CD4-positive, alpha-beta T cell treated with Interleukin-10 for 1 hour (primary cell): ENCODE measurements around the gene KCNG2.
"Not testable (repeated sequence)": the region's sequence is repeated elsewhere in the genome, so short reads cannot be mapped to it uniquely, and the experiment has no call there.

ENCODE experiments used
- DNase-seq: peaks from one replicate; pipeline ENCODE4 v3.0.0-alpha.2; 2020

Gene KCNG2

GRCh38 chr18:79856119-79857007, 58.6 kb downstream of the KCNG2 start:
- DNase-seq: no peak

DNA sequence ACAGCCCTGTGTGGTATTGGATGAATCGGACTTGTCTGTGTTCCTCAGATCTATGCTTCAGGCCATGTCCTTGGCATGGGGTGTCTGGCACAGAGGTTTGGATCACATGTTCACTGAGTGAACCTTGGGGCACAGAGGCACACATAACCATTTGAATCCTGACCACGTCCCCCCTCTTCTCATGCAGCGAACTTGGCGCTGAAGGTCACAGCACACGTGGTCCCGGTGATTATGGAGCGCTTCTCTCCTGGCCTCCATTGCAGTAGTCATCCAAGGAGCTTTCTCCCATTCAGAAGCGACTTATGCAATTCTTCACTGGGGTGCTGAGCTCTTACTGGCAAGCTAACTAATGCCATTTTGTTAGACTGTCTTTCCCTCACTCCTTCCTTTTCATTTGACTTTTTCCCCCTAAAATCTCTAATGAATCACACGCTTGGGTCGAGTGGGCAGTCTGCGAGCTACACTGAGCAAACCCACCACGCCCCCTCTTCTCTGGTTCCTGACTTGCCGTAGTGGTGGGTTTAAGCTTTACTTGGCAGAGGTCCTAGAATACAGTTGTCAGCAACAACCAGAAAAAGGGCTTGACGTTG, 59.4 kb downstream of the KCNG2 start:
- DNase-seq: no peak

DNA sequence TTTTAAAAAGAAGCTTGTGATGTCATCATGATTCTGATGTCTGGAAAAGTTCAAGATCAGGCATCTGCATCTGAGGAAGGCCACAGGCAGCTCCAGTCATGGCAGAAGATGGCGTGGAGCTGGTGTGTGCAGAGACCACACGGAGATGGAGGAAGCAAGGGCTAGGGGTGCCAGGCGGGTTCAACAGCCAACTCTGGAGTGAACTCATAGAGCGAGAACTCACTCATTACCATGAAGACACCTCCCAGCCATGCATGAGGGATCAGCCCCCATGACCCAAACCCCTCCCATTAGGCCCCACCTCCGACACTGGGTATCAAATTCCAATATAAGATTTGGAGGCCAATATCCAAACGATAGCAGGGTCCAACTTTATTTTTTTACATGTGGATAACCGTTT, 61.6 kb downstream of the KCNG2 start:
- no peak for DNase-seq

DNA sequence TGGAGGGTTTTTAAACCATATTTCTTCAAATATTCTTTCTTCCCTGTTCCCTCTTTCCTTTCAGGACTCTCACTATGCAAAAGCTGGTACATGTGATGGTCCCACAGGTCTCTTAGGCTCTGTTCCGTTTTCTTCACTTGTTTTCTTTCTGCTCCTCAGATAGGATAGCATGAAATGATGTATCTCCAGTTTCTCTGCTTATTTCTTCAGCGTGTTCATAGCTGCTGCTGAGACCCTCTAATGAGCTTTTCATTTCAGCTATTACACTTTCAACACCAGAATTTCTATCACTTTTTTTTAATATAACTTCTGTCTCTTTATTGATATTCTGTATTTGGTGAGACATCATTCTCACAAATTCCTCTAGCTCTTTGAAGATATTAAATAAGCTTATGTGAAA, 63.9 kb downstream of the KCNG2 start:
- no peak for DNase-seq

GRCh38 chr18:79862562-79862961, 64.8 kb downstream of the KCNG2 start:
- DNase-seq: no peak

GRCh38 chr18:79863161-79864005, 65.6 kb downstream of the KCNG2 start:
- no peak for DNase-seq

DNA sequence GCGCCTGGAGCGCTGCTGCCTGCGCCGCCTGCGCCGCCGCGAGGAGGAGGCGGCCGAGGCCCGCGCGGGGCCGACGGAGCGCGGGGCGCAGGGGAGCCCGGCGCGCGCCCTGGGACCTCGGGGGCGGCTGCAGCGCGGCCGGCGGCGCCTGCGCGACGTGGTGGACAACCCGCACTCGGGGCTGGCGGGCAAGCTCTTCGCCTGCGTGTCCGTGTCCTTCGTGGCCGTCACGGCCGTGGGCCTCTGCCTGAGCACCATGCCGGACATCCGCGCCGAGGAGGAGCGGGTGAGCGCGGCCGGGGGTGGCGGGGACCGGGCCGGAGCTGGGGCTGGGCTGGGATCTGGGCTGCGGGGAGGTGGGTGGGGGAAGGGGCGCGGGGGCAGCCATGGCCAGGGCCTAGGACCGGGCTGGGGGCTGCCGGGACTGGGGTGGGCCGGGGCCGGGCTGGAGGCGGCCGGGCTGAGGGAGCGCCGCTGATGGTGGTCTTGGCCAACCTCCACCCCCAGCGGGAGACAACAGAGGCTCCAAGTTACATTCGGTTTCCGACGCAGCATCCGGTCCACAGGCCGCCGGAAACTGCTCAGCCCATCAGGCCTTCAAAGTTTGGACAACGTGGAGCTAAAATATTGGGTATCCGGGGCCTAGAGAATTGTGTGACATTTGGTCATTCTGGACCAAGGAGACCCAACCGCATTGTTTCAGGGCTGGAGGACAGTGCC, 66.4 kb downstream of the KCNG2 start:
- no peak for DNase-seq

DNA sequence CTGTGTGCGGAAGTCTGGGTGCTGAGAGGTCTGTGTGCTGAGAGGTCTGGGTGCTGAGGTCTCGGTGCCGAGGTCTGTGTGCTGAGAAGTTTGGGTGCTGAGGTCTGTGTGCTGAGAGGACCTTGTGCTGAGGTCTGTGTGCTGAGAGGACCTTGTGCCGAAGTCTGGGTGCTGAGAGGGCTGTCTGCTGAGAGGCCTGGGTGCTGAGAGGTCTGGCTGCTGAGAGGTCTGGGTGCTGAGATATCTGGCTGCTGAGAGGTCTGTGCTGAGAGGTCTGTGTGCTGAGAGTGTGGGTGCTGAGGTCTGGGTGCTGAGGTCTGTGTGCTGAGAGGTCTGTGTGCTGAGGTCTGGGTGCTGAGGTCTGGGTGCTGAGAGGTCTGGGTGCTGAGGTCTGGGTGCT, 67.2 kb downstream of the KCNG2 start:
- DNase-seq: not testable (repeated sequence)

DNA sequence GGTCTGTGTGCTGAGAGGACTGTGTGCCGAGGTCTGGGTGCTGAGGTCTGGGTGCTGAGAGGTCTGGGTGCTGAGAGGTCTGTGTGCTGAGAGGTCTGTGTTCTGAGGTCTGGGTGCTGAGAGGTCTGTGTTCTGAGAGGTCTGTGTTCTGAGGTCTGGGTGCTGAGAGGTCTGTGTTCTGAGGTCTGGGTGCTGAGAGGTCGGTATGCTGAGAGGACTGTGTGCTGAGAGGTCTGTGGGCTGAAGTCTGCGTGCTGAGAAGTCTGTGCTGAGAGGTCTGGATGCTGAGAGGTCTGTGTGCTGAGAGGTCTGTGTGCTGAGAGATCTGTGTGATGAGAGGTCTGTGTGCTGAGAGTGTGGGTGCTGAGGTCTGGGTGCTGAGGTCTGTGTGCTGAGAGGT, 68.2 kb downstream of the KCNG2 start:
- not testable (repeated sequence) for DNase-seq

DNA sequence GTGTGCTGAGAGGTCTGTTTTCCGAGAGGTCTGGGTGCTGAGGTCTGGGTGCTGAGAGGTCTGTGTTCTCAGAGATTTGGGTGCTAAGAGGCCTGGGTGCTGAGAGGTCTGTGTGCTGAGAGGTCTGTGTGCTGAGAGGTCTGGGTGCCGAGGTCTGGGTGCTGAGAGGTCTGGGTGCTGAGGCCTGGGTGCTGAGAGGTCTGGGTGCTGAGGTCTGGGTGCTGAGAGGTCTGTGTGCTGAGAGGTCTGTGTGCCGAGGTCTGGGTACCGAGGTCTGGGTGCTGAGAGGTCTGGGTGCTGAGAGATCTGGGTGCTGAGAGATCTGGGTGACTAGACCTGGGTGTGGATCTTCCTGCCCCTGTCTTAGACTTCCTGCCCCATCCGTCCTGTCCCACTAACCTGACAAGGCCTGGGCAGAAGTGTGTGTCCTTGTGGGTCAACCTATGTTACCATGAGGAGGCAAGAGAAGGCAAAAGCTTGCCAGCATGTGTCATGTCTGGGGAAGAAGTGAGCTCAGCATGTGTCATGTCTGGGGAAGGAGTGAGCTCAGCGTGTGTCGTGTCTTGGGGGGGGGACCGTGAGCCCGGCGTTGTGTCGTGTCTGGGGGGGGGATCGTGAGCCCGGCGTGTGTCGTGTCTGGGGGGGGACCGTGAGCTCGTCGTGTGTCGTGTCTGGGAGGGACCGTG, 69.3 kb downstream of the KCNG2 start:
- no peak for DNase-seq

DNA sequence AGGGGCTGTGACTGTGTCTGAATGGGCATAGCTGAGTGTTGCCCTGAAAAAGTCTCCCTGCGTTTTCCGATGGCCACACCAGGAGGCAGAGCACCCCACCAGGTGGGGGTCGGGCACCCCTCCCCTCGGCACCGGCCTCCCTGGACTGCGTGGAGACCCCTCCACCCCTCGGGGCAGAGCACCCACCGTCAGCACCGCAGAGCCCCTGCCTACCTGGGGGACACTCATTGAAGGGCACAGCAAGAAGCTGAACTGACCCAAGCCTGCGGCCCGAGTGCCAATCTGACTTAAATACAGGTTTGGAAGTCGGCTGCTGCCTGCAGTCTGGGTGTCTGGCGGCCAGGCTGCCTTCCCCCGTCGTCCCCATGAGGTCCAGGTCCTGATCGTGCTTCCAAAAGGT, 69.9 kb downstream of the KCNG2 start:
- no peak for DNase-seq

DNA sequence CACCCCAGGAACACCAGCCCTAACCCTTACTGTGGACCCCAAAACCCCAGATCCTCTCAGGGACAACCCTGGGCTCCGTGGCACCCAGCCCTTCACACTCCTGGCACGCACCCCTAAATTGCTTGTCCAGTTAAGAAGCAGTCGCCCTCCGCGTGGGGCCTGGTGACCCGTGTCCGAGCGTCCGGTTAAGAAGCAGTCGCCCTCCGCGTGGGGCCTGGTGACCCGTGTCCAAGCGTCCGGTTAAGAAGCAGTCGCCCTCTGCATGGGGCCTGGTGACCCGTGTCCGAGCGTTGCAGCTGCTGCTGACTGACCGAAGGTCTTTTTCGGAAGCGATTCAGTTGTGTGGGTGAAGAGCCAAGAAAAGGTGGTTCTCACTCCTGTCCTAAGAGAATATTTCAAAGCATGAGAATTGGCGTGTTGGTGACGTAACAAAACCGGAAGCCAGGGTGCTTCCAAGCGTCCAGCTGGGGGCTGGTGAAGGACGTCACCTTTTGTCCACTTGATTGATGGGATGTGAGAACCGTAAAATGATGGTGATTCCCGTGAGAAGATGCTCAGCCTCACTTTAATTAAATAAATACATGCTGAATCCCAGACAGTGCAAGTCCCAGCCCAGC, 70.5 kb downstream of the KCNG2 start:
- no peak for DNase-seq

DNA sequence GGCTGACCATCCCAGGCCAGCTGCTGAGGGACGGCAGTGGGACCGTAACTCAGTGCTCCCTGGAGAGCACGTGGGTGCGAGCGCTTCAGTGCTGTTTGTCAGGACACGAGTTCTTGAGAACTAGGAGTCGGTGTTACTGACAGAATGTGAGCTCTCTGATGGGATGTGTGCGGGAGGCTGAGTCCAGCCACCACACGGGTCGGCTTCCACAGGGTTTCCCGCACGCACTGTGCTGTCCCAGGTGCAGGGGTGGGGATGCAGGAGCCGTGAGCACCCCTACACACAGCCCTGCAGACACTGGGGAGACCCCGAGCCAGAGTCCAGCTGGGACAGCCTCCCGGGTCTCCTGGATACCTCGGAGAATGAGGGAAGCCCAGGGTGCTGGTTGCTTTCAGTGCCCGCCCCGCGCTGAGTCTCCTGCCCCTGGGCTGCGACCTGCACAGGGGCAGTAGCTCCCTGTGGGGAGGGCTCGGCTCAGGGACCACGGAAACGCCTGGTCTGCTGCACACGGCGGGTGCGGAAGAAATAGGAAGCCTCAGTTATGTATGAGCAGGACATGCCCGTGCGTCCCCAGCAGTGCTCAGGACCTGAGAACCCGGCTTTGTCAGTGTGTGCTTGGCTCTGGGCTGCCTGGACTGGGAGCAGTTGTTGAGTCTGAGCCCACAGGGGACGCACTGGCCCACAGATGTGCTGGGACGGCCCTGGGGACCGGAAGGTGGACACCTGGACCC, 71.2 kb downstream of the KCNG2 start:
- DNase-seq: no peak

GRCh38 chr18:79869591-79870300, 72.0 kb downstream of the KCNG2 start:
- no peak for DNase-seq

DNA sequence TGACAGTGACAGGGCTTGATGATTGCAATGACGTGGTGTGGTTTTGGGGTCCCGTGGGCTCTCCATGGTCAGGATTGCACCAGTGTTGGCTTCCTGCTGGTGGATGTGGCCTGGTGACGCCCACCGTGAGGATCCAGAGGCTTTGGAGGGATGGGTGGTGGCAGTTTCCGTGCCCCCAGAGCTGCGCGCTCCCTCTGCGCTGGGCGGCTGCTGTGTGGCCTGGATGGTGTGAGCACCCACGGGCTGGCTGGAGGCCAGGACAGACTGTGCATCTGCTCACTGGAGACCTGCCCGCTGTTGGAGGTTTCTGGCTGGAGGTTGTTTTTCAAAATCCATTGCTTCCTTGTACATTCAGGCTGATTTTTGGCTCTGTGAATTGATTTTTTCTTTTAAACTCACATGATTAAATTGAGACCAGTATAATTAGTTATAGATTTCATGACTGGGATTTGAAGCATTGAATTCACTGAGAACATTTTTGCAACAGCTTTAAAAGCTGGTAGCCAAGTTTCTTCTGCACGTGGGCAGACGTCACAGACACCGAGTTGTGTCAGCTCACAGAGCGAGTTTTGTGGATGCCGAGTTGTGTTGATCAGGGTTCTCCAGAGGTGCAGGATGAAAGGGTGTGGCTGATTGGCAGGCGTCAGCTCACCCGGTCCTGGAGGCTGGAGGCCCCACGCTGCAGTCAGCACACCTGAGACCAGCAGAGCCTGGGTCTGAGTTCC, 72.7 kb downstream of the KCNG2 start:
- no peak for DNase-seq

- no peak for DNase-seq
Observed at GRCh38 chr18:79871026-79871390, 73.3 kb downstream of the KCNG2 start.

DNA sequence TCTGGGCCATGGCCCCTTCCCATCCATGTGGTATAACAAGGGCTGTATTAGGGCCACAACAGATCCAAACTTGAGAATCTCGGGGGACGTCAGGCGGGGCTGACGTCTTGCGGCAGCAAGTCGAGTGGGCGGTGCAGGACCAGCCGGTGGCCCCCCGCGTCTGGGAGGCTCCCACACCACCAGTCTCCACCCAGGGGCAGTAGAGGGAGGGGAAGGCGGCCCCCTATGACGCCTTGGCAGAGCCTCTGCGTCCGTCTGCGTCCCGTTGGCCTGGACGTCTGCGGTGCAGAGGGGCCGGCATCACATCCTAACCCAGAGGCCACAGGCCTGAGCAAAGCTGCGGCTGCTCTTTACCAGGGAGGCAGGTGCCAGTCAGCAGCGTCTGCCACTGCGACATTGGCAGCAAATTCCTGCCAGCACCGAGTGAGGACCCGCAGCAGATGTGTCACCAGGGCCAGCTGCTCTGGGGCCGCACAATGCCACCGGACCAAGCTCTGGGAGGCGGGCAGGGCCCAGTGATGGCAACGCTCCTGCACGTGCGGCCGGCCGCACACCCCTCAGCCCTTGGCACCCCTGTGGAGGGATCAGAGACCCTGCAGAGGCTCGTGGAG, 73.8 kb downstream of the KCNG2 start:
- no peak for DNase-seq

- DNase-seq: no peak
Observed at GRCh38 chr18:79872527-79873444, 75.0 kb downstream of the KCNG2 start.
